ENCODE measurements around the gene LPAR6.

LPAR6 gene

DNA sequence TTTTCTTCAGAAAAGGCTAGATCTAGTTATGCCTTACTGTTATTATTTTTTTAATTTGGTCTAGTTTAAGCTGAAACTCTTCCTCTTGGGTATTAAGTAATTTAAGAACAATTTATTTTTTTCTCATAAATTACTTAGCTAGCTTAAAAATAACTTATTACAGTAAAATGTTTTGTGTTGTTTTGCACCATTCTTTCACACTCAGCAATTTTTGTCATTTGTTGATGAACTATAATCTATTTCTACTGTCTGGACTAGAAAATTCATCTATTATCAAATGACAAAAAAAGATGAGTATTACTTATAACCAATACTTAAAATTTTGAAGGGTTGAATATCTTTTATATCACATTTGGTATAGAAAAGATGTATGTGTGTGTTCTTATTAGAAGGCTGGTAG lies 1.6 kb upstream of the LPAR6 start:
- no peak for ATAC-seq
- no peak for DNase-seq

- DNase-seq, result peak; percentile 18
- no peak for ATAC-seq
Measured at GRCh38 chr13:48411841-48412531, 927 bp downstream of the LPAR6 start.

GRCh38 chr13:48411147-48411794 lies 1.6 kb downstream of the LPAR6 start:
- ATAC-seq (no peak), DNase-seq (no peak)

- ATAC-seq (no peak), DNase-seq (no peak)
Measured at GRCh38 chr13:48410199-48410598, 2.7 kb downstream of the LPAR6 start.

GRCh38 chr13:48405875-48406274 lies 7.0 kb downstream of the LPAR6 start:
- no peak for ATAC-seq
- DNase-seq, result no peak

DNA sequence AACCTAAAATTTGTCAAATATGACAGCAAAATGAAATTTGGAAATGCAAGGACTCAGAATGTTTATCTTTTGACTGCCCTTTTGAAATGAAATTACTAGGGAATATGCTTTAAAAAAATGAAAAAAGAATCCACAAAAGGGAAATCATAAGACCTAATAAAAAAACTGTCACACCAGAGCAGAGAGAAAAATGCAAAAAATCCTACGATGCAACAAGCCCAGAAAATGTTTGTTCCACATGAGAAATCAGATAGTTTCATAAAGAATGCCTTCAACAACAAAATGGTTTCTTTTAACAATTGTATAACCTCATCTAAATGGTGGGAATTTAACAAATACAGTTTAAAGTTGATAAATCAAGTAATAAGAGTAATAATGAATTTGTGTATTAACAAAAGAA lies 8.0 kb downstream of the LPAR6 start:
- no peak for DNase-seq
- ATAC-seq, result no peak

GRCh38 chr13:48403913-48404312 lies 9.0 kb downstream of the LPAR6 start:
- no peak for DNase-seq
- no peak for ATAC-seq

DNA sequence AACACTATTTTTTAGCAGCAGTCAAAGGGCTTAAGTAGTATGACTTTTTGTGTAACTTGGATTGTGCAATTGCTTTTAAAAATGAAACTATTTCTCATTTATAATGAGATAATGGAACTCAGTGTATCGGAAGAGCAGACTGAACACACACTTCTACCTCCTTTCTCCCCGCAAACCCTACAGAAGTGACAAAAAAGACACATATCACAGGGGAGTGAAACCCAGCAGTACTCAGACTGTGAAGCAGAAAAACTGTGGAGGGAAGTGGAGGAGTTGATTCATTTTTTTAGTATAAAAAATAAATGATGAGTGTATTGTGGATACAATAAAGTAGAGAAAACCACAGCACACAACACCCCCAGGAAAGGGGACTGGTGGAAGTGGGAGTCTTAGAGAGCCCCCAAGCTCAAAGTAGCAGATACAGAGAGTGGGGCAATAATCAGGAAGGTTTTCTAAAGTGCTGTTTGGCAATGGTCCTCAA lies 9.7 kb downstream of the LPAR6 start:
- DNase-seq (peak; percentile 25), ATAC-seq (peak; percentile 96)

DNA sequence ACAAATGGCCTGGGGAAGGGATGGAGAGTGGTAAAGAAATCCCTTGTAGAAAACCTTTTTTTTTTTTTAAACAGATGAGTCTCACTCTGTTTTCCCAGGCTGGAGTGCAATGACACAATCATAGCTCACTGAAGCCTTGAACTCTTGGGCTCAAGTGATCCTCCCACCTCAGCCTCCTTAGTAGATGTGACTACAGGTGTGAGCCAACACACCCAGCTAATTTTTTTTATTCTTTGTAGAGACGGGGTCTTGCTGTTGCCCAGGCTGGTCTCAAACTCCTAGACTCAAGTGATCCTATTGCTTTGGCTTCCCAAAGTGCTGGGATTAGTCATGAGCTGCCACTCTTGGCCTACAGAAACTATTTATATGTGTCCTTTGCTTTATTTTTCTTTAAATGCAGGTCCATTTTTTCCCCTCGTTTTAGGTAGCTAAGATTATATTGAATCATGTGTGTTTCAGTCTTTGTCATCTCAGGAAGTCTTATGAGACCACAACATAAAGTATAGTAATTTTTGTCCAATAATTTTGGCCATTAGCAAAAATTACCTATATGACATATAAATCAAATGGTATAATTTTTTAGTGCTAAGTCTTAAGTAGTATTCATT lies 10.5 kb downstream of the LPAR6 start:
- peak; percentile 37 for ATAC-seq
- peak; percentile 8 for DNase-seq

- no peak for DNase-seq
- no peak for ATAC-seq
Measured at GRCh38 chr13:48401480-48401879, 11.4 kb downstream of the LPAR6 start.

GRCh38 chr13:48400850-48401291 lies 12.0 kb downstream of the LPAR6 start:
- ATAC-seq (peak; percentile 53), DNase-seq (no peak)

- DNase-seq, result no peak
Measured at GRCh38 chr13:48400090-48400694, 12.7 kb downstream of the LPAR6 start.

GRCh38 chr13:48398450-48399095 lies 14.3 kb downstream of the LPAR6 start:
- DNase-seq (no peak), ATAC-seq (no peak)

More at GRCh38 chr13:48400090-48400694, 12.7 kb downstream of the LPAR6 start:
- ATAC-seq, result no peak

- DNase-seq (no peak), ATAC-seq (no peak)
Measured at GRCh38 chr13:48397744-48398143, 15.2 kb downstream of the LPAR6 start.

DNA sequence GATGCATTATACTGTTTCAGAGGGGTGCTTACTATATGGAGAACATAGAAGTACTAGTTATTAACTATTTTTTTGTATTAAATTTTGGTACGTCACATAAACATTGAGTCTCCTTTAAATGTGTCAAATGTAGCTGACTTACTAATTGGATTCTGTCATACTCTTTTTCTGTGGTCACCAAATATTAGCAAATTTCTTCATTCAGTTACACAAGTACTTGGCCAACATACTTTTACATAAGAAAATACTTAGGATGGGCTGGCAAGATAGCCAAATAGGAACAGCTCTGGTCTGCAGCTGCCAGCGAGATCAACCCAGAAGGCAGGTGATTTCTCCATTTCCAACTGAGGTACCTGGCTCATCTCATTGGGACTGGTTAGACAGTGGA lies 19.2 kb downstream of the LPAR6 start:
- no peak for DNase-seq
- ATAC-seq, result no peak

DNA sequence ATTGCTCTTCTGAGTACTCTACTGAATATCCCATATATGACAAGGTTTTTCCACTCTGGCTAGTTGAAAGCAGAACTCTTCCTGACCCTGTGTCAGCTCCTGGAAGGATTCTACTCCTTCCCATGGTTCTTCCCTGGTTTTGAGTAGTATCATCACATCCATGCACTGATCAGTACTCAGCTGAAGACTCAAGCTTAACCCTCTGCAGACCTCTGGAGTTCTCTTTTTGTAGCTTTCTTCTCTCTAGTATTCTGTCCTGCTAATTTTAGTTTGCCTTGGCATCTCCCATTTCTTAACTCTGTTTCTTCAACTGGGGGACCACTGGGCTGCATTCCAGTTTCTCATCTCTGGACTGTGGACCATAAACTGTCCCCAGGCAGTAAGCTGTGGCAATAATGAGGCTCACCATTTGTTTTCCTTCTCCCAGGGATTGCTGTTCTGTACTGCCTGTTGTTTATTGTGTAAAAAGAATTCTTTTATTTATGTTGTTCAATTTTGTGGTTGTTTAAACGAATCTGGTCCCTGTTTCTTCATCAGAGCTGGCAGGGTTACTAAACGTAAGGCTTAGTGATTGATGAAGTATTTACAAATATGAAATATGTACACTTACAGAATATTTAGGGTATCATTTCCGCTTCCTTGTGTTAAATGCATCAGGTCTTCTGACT lies 19.7 kb downstream of the LPAR6 start:
- no peak for DNase-seq
- ATAC-seq, result no peak

DNA sequence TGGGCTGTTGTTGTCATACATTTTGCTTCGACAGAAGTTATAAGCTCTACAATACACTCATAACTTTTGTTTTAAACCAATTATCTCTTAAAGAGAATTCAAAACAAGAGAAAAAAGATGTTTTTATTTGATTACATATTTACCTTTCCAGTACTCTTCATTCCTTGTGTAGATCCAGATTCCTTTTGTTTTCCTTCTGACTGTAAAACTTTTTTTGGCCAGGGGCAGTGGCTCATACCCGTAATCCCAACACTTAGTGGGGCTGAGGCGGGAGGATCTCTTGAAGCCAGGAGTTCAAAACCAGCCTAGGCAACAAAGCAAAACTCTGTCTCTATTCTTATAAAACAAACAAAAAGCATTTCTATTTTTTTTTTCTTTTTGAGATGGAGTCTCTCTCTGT lies 21.7 kb downstream of the LPAR6 start:
- no peak for ATAC-seq
- no peak for DNase-seq

- DNase-seq, result no peak
- no peak for ATAC-seq
Measured at GRCh38 chr13:48386816-48387215, 26.1 kb downstream of the LPAR6 start.

DNA sequence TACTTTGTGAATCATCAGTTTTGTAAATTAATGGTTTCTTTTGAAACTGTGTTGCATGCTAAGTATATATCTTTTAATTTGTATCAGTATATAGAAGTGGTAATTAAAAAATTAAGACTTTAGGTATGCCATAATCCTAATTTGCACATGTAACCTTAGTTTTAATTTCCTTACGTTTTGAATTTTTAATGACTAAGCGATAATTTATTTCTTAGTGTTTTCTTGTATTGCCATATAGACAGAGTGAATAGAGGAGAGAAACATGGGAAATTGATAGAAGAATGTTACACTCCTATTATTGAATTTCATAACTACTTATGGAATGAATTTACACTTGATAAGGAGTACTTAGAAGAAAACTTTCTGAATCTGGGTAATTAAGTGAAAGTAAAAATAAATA lies 29.5 kb downstream of the LPAR6 start:
- DNase-seq (no peak), ATAC-seq (no peak)

GRCh38 chr13:48380581-48380980 lies 32.3 kb downstream of the LPAR6 start:
- no peak for DNase-seq
- ATAC-seq, result no peak

DNA sequence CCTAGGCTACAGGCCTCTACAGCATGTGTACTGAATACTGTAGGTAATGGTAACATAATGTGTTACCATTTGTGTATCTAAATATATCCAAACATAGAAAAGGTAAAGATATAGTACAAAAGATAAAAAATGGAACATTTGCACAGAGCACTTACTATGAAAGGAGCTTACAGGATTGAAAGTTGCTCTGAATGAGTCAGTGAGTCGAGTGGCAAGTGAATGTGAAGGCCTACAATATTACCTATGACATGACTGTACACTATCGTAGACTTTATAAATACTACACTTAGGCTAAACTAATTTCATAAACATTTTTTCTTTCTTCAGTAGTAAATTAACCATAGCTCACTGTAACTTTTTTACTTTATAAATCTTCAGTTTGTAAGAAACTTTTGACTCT lies 35.1 kb downstream of the LPAR6 start:
- ATAC-seq (no peak), DNase-seq (no peak)

DNA sequence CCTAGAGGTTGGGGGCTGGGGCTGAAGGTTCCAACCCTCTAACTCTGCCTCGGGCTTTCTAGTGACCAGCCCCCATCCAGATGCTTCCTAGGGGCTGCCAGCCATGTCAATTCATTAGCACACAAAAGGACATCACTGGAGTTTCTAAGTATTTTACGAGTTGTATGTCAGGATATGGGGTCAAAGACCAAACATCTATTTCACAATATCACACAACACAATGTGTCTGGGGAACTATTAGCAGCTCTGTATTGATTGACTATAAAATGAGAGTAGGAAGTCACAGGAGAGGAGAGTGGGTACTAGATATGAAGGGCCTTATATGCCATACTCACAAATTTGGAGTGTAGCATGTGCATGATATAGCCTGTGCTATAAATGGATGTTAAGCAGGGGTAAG lies 42.1 kb downstream of the LPAR6 start:
- DNase-seq (no peak), ATAC-seq (no peak)
